ENCODE data around the gene ASF1B. TPM values are rescaled to one million over a fixed set of nuclear protein-coding genes. Genes with fewer than 3 reads are reported as not detected.

Gene ASF1B
- total RNA-seq, 1 donor from 2014 or later, result 27.4 TPM

GRCh38 chr19:14167576-14168138 is 31.3 kb upstream of the ASF1B start:
- H3K9me3 Mint-ChIP-seq, result no peaks in the 10 kb centered on the region
- H3K27me3 Mint-ChIP-seq, result no peaks in the 10 kb centered on the region
- no peak for DNase-seq (ENCODE audit: extremely low spot score, unreplicated experiment)
- TF ChIP-seq CTCF (conservative IDR thresholded peaks at IDR 0.05), result no peak
- peaks cover 17% of the 10 kb centered on the region for H3K36me3 Mint-ChIP-seq
- peak overlapping the region; percentile 43 for H3K27ac Mint-ChIP-seq
- peaks cover 14% of the 10 kb centered on the region for H3K4me1 Mint-ChIP-seq (ENCODE audit: unreplicated experiment)
- H3K4me3 Mint-ChIP-seq, result peak overlapping the region; percentile 64

- DNase-seq (ENCODE audit: extremely low spot score, unreplicated experiment), result no peak
- peak overlapping the region; percentile 43 for H3K27ac Mint-ChIP-seq
Observed at GRCh38 chr19:14166999-14167575, 30.7 kb upstream of the ASF1B start.

GRCh38 chr19:14165990-14166830 is 29.8 kb upstream of the ASF1B start:
- Mint-ChIP-seq H3K36me3 (peaks cover 16% of the 10 kb centered on the region), H3K4me1 (ENCODE audit: unreplicated experiment) (peaks cover 14% of the 10 kb centered on the region), H3K9me3 (no peaks in the 10 kb centered on the region), H3K27ac (peak overlapping the region; percentile 43), H3K4me3 (peak overlapping the region; percentile 25), H3K27me3 (no peaks in the 10 kb centered on the region)
- no peak for TF ChIP-seq CTCF (conservative IDR thresholded peaks at IDR 0.05)
- no peak for DNase-seq (ENCODE audit: extremely low spot score, unreplicated experiment)

More at GRCh38 chr19:14166999-14167575, 30.7 kb upstream of the ASF1B start:
- Mint-ChIP-seq H3K27me3 (no peaks in the 10 kb centered on the region), H3K4me1 (ENCODE audit: unreplicated experiment) (peaks cover 14% of the 10 kb centered on the region), H3K9me3 (no peaks in the 10 kb centered on the region), H3K4me3 (peak overlapping the region; percentile 64), H3K36me3 (peaks cover 20% of the 10 kb centered on the region)
- no peak for TF ChIP-seq CTCF (conservative IDR thresholded peaks at IDR 0.05)

- Mint-ChIP-seq H3K9me3 (no peaks in the 10 kb centered on the region), H3K27me3 (no peaks in the 10 kb centered on the region), H3K27ac (no peak overlapping the region), H3K4me1 (ENCODE audit: unreplicated experiment) (peaks cover 14% of the 10 kb centered on the region), H3K36me3 (peaks cover 3% of the 10 kb centered on the region), H3K4me3 (no peak overlapping the region)
- TF ChIP-seq CTCF (conservative IDR thresholded peaks at IDR 0.05), result no peak
- DNase-seq (ENCODE audit: extremely low spot score, unreplicated experiment), result no peak
Observed at GRCh38 chr19:14164724-14165493, 28.5 kb upstream of the ASF1B start.

- H3K27me3 Mint-ChIP-seq, result no peaks in the 10 kb centered on the region
- H3K9me3 Mint-ChIP-seq, result no peaks in the 10 kb centered on the region
- DNase-seq (ENCODE audit: extremely low spot score, unreplicated experiment), result no peak
- H3K4me3 Mint-ChIP-seq, result no peak overlapping the region
- H3K36me3 Mint-ChIP-seq, result peaks cover 3% of the 10 kb centered on the region
- H3K4me1 Mint-ChIP-seq (ENCODE audit: unreplicated experiment), result peaks cover 14% of the 10 kb centered on the region
- no peak overlapping the region for H3K27ac Mint-ChIP-seq
- no peak for TF ChIP-seq CTCF (conservative IDR thresholded peaks at IDR 0.05)
Observed at GRCh38 chr19:14164082-14164481, 27.7 kb upstream of the ASF1B start.
